Measurements from ENCODE around the gene DLG5. TPM values are rescaled to one million over a fixed set of nuclear protein-coding genes. Genes with fewer than 3 reads are reported as not detected.

DLG5 gene
- total and polyA plus RNA-seq, 9 of the 15 experiments (the other 6 are each of a cell fraction or from before 2014, with no cell fraction given) = 1.4 to 26.8 (median 11.2) TPM

- TF ChIP-seq COPS2 (conservative IDR thresholded peaks at IDR 0.05) (no peak), UBTF (IDR thresholded peaks at IDR 0.05; ENCODE audit: borderline replicate concordance in 1 of 2, low read depth in 2 of 2, low read length in 2 of 2) (no peak), MAFK (IDR thresholded peaks at IDR 0.05; ENCODE audit: low read length) (no peak), CREBBP (IDR thresholded peaks at IDR 0.05; ENCODE audit: low read depth, low read length) (no peak)
Observed at GRCh38 chr10:77861366-77861765, 65.2 kb downstream of the DLG5 start (continued).

- H3K9me3 ChIP-seq (replicated peaks; ENCODE audit: control insufficient read depth, insufficient read depth, low read depth, low read length) = no peaks in the 10 kb centered on the region
- peaks cover 9% of the 10 kb centered on the region for H3K9me1 ChIP-seq (ENCODE audit: control insufficient read depth, insufficient read depth, low read length)
- FAIRE-seq (no peak), ATAC-seq (no peak), DNase-seq (ENCODE audit: extremely low read depth in 1 of 4, low spot score in 3 of 4) (no peak)
- intact Hi-C loops (cut with micrococcal nuclease) (no loop called here), in situ Hi-C loops (cut with MboI) (loop anchor here (5.0 kb wide), 1 partner anchor 112 kb away; no protein-coding TSS in a partner anchor)
- CTCF ChIA-PET (ENCODE audit: low intra/inter-chr PET ratio) = no interaction called here
- H4K20me1 ChIP-seq (replicated peaks; ENCODE audit: control insufficient read depth, insufficient read depth, low read length) = peaks cover 14% of the 10 kb centered on the region
- H3K79me2 ChIP-seq (ENCODE audit: control insufficient read depth, insufficient read depth, low read length) = no peaks in the 10 kb centered on the region
- H3K9ac ChIP-seq (ENCODE audit: insufficient read depth in 1 of 2, low read depth in 2 of 2, low read length in 2 of 2) = no peak overlapping the region
- no peak overlapping the region for H3K27ac ChIP-seq (ENCODE audit: extremely low read depth, low read depth, low read length)
- no peak overlapping the region for H2AFZ ChIP-seq (ENCODE audit: low read depth, low read length)
- peaks cover 22% of the 10 kb centered on the region; the same call in 2 of the 3 replicates for H3K36me3 ChIP-seq (ENCODE audit: control insufficient read depth, insufficient read depth, low read length)
- POLR2A ChIA-PET = interaction anchor here (0.6 to 1.7 kb wide), 3 partner anchors 10 to 1221 kb away, joined by 3 to 8 read pairs (median 4); no protein-coding TSS in a partner anchor
- no TSS peak for BruUV-seq (replicated peaks)
- 56% methylated on average over 4 of the region's 4 CpGs for WGBS (ENCODE audit: insufficient coverage, low coverage, missing lambda C conversion rate)
- H3K4me1 ChIP-seq (replicated peaks in 1 of 2; ENCODE audit: control insufficient read depth in 2 of 2, insufficient read depth in 2 of 2, low read length in 2 of 2) = peaks cover 0 to 3% of the 10 kb centered on the region in 2 experiments; a peak in 2 of 5 replicates
- H3K27me3 ChIP-seq (ENCODE audit: control insufficient read depth in 2 of 2, insufficient read depth in 2 of 2, low read length in 2 of 2) = no peaks in the 10 kb centered on the region
- H3K4me3 ChIP-seq = no peak overlapping the region
- H3K4me2 ChIP-seq (ENCODE audit: insufficient read depth, low read length) = no peak overlapping the region
- TF ChIP-seq CBX1 (IDR thresholded peaks at IDR 0.05; ENCODE audit: low read depth) (peak; percentile 74; the same call in 1 of the 2 replicates), PHF20 (IDR thresholded peaks at IDR 0.05; ENCODE audit: partially characterized antibody) (peak; percentile 25), ZNF407 (IDR thresholded peaks at IDR 0.05; ENCODE audit: low read depth) (no peak), BCOR (IDR thresholded peaks at IDR 0.05) (peak; percentile 85), TEAD4 (IDR thresholded peaks at IDR 0.05; ENCODE audit: low read length) (no peak), TEAD4 (CRISPR knock-in tag; IDR thresholded peaks at IDR 0.05; ENCODE audit: borderline replicate concordance) (peak; percentile 55; the same call in 1 of the 2 replicates)
Observed at GRCh38 chr10:77859865-77860282, 66.7 kb downstream of the DLG5 start.
